ENCODE data around the gene TNFAIP8L3.
"Not testable (repeated sequence)": the region's sequence is repeated elsewhere in the genome, so short reads cannot be mapped to it uniquely, and the experiment has no call there.

Gene TNFAIP8L3

DNA sequence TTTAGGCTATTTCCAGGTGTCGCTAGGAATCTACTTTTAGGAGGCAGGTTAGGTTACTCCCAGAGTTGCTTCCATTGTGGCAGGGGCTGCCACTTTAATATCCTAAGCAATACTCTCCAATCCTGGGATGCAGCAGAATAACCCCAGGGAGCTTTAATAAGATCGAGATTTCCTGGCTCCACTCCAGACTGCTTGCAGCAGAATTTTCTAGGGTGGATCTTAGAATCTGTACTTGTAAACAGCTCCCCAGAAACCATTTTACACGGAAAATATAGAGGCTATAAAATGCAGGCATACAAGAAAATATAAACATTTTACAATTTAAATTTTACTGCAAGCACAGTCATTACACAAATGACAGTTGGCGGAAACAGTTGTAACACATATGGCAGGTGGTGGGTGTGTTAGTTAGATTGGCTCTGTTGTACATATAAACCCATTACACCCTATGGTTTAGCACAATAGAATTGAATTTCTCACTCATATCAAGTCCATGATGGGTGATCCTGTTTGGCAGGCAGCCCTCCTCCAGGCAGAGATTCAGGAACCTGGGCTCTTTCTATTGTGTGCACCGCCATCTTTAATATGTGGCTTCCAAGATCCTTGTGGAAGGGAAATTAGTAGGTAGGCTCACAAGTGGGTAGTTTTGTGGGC, 35.0 kb upstream of the TNFAIP8L3 start:
- no peak overlapping the region for H3K4me2 ChIP-seq (ENCODE audit: insufficient read depth, low read length, poor library complexity, severe bottlenecking)
- no peak overlapping the region for H4K91ac ChIP-seq (ENCODE audit: low read depth, low read length, poor library complexity)
- no peak overlapping the region for H3K18ac ChIP-seq (ENCODE audit: low read length)
- no peaks in the 10 kb centered on the region for H3K36me3 ChIP-seq (replicated peaks in 1 of 2; ENCODE audit: control insufficient read depth in 2 of 2, insufficient read depth in 2 of 2, low read length in 2 of 2)
- H3K4me1 ChIP-seq (ENCODE audit: control insufficient read depth in 2 of 2, insufficient read depth in 1 of 2, low read depth in 1 of 2, low read length in 2 of 2) = no peaks in the 10 kb centered on the region
- H3K9ac ChIP-seq (ENCODE audit: low read depth, low read length, poor library complexity) = no peak overlapping the region
- H4K8ac ChIP-seq (ENCODE audit: low read depth, low read length) = no peak overlapping the region
- no peak for DNase-seq (ENCODE audit: low spot score)
- H2AK5ac ChIP-seq (ENCODE audit: low read depth, low read length) = no peak overlapping the region
- H3K79me1 ChIP-seq (ENCODE audit: low read depth, low read length) = no peaks in the 10 kb centered on the region
- no peak overlapping the region for H3K14ac ChIP-seq (ENCODE audit: low read length)
- no peak overlapping the region for H2BK15ac ChIP-seq (ENCODE audit: low read length)
- WGBS, 2 donors (ENCODE audit: extremely low coverage in 2 of 2, insufficient read length in 2 of 2, insufficient replicate concordance in 1 of 2) = no CpG with 5 or more reads among the region's 5 CpGs
- no peaks in the 10 kb centered on the region for H3K9me3 ChIP-seq (replicated peaks in 1 of 2; ENCODE audit: control insufficient read depth in 2 of 2, insufficient read depth in 1 of 2, low read depth in 1 of 2, low read length in 2 of 2)
- no peak overlapping the region for H3K27ac ChIP-seq (replicated peaks; ENCODE audit: low read length)
- H3K23ac ChIP-seq (ENCODE audit: low read depth, low read length, poor library complexity) = no peak overlapping the region
- no peak overlapping the region for H3K4me3 ChIP-seq (ENCODE audit: low read length in 2 of 2)
- H2BK12ac ChIP-seq (ENCODE audit: low read length) = no peak overlapping the region
- H3K4ac ChIP-seq (ENCODE audit: low read length) = no peak overlapping the region
- H2BK120ac ChIP-seq (ENCODE audit: low read depth, low read length) = no peak overlapping the region
- H2AFZ ChIP-seq (ENCODE audit: low read length) = no peak overlapping the region
- H2BK5ac ChIP-seq (ENCODE audit: low read length) = no peak overlapping the region
- no peaks in the 10 kb centered on the region for H3K27me3 ChIP-seq (ENCODE audit: control insufficient read depth in 3 of 3, insufficient read depth in 3 of 3, low read depth in 1 of 3, low read length in 3 of 3)

DNA sequence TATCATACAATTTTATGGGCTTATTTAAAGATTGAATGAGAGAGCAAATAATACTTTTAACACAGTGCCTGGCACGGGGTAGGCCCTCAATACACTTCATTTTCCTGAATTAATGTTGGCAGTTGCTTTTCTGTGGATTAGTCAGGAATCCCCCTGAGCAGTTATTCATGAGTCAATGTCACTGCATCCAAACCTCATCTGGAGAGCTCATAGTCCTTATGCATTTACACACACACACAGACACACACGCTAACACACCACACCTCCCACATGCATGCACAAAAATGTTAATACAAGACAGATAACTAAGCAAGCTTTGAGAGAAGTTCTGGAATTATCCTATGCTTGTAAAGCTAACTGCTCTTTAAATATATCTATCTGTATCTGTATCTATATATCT, 34.0 kb upstream of the TNFAIP8L3 start:
- Histone ChIP-seq H3K27me3 (ENCODE audit: control insufficient read depth in 3 of 3, insufficient read depth in 3 of 3, low read depth in 1 of 3, low read length in 3 of 3) (no peaks in the 10 kb centered on the region), H2AK5ac (ENCODE audit: low read depth, low read length) (no peak overlapping the region), H2BK120ac (ENCODE audit: low read depth, low read length) (no peak overlapping the region), H3K79me1 (ENCODE audit: low read depth, low read length) (no peaks in the 10 kb centered on the region), H3K4me3 (ENCODE audit: low read length in 2 of 2) (no peak overlapping the region), H3K4me2 (ENCODE audit: insufficient read depth, low read length, poor library complexity, severe bottlenecking) (no peak overlapping the region), H3K9ac (ENCODE audit: low read depth, low read length, poor library complexity) (no peak overlapping the region), H3K36me3 (replicated peaks in 1 of 2; ENCODE audit: control insufficient read depth in 2 of 2, insufficient read depth in 2 of 2, low read length in 2 of 2) (no peaks in the 10 kb centered on the region), H2BK12ac (ENCODE audit: low read length) (no peak overlapping the region), H3K4me1 (ENCODE audit: control insufficient read depth in 2 of 2, insufficient read depth in 1 of 2, low read depth in 1 of 2, low read length in 2 of 2) (no peaks in the 10 kb centered on the region), H3K14ac (ENCODE audit: low read length) (no peak overlapping the region), H3K23ac (ENCODE audit: low read depth, low read length, poor library complexity) (no peak overlapping the region), H4K91ac (ENCODE audit: low read depth, low read length, poor library complexity) (no peak overlapping the region), H3K4ac (ENCODE audit: low read length) (no peak overlapping the region), H4K8ac (ENCODE audit: low read depth, low read length) (no peak overlapping the region), H3K18ac (ENCODE audit: low read length) (no peak overlapping the region), H2BK5ac (ENCODE audit: low read length) (no peak overlapping the region), H3K9me3 (replicated peaks in 1 of 2; ENCODE audit: control insufficient read depth in 2 of 2, insufficient read depth in 1 of 2, low read depth in 1 of 2, low read length in 2 of 2) (no peaks in the 10 kb centered on the region), H2AFZ (ENCODE audit: low read length) (no peak overlapping the region), H3K27ac (replicated peaks; ENCODE audit: low read length) (no peak overlapping the region), H2BK15ac (ENCODE audit: low read length) (no peak overlapping the region)
- no peak for DNase-seq (ENCODE audit: low spot score)
- no CpG with 5 or more reads among the region's 2 CpGs for WGBS, 2 donors (ENCODE audit: extremely low coverage in 2 of 2, insufficient read length in 2 of 2, insufficient replicate concordance in 1 of 2)

DNA sequence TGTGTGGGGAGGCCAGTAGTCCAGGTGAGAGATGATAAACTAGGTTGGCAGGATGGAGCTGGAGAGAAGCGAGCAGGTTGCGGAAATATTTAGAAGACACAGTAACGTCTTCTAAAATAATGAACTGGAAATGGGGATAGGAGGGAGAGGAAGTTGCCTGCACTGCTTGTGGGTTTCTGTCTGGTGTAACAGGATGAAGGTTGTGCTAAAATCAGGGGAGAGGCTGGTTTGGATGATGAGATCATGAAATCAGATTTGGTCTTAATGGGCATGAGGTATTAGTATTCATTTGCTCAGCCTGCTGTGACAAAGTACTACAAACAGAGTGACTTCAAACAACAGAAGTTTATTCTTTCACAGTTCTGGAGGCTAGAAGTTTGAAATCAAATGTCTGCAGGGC, 32.1 kb upstream of the TNFAIP8L3 start:
- H3K27me3 ChIP-seq (ENCODE audit: control insufficient read depth in 3 of 3, insufficient read depth in 3 of 3, low read depth in 1 of 3, low read length in 3 of 3) = no peaks in the 10 kb centered on the region
- no peak overlapping the region for H3K4ac ChIP-seq (ENCODE audit: low read length)
- no peaks in the 10 kb centered on the region for H3K79me1 ChIP-seq (ENCODE audit: low read depth, low read length)
- H3K18ac ChIP-seq (ENCODE audit: low read length) = no peak overlapping the region
- H3K4me2 ChIP-seq (ENCODE audit: insufficient read depth, low read length, poor library complexity, severe bottlenecking) = no peak overlapping the region
- no peak overlapping the region for H2BK120ac ChIP-seq (ENCODE audit: low read depth, low read length)
- H3K23ac ChIP-seq (ENCODE audit: low read depth, low read length, poor library complexity) = no peak overlapping the region
- no peak overlapping the region for H2BK12ac ChIP-seq (ENCODE audit: low read length)
- no peaks in the 10 kb centered on the region for H3K9me3 ChIP-seq (replicated peaks in 1 of 2; ENCODE audit: control insufficient read depth in 2 of 2, insufficient read depth in 1 of 2, low read depth in 1 of 2, low read length in 2 of 2)
- H3K14ac ChIP-seq (ENCODE audit: low read length) = no peak overlapping the region
- no peak overlapping the region for H3K4me3 ChIP-seq (ENCODE audit: low read length in 2 of 2)
- H2BK5ac ChIP-seq (ENCODE audit: low read length) = no peak overlapping the region
- no peak for DNase-seq (ENCODE audit: low spot score)
- H3K9ac ChIP-seq (ENCODE audit: low read depth, low read length, poor library complexity) = no peak overlapping the region
- H3K36me3 ChIP-seq (replicated peaks in 1 of 2; ENCODE audit: control insufficient read depth in 2 of 2, insufficient read depth in 2 of 2, low read length in 2 of 2) = no peaks in the 10 kb centered on the region
- H2BK15ac ChIP-seq (ENCODE audit: low read length) = no peak overlapping the region
- H2AFZ ChIP-seq (ENCODE audit: low read length) = no peak overlapping the region
- H3K4me1 ChIP-seq (ENCODE audit: control insufficient read depth in 2 of 2, insufficient read depth in 1 of 2, low read depth in 1 of 2, low read length in 2 of 2) = no peaks in the 10 kb centered on the region
- no peak overlapping the region for H4K91ac ChIP-seq (ENCODE audit: low read depth, low read length, poor library complexity)
- no peak overlapping the region for H4K8ac ChIP-seq (ENCODE audit: low read depth, low read length)
- no peak overlapping the region for H2AK5ac ChIP-seq (ENCODE audit: low read depth, low read length)
- no peak overlapping the region for H3K27ac ChIP-seq (replicated peaks; ENCODE audit: low read length)
- no CpG with 5 or more reads among the region's 3 CpGs for WGBS, 2 donors (ENCODE audit: extremely low coverage in 2 of 2, insufficient read length in 2 of 2, insufficient replicate concordance in 1 of 2)

DNA sequence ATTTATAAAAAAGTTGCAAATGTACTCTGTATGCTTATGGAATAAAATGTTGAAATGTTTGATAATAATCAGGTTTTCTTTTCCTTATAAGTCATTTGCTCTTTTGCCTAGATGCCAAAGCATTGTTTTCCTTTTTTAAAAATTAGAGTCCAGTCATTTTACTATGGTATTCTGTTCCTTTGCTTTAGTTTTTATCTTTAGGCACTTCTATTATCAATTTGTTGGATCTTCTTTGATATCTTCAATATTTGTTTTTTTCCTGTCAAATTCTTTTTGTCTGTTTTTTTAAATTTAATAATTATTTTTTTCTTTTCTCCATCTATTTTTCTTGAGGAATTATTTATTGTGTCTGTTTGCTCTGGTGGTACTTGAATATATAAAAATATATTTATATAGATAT, 28.3 kb upstream of the TNFAIP8L3 start:
- H3K27ac ChIP-seq (replicated peaks; ENCODE audit: low read length); H2AFZ ChIP-seq (ENCODE audit: low read length); DNase-seq (ENCODE audit: low spot score); H3K79me1 ChIP-seq (ENCODE audit: low read depth, low read length); H3K4ac ChIP-seq (ENCODE audit: low read length); H2BK5ac ChIP-seq (ENCODE audit: low read length); H3K23ac ChIP-seq (ENCODE audit: low read depth, low read length, poor library complexity); H2BK12ac ChIP-seq (ENCODE audit: low read length); H3K27me3 ChIP-seq (ENCODE audit: control insufficient read depth in 3 of 3, insufficient read depth in 3 of 3, low read depth in 1 of 3, low read length in 3 of 3); H3K9me3 ChIP-seq (replicated peaks in 1 of 2; ENCODE audit: control insufficient read depth in 2 of 2, insufficient read depth in 1 of 2, low read depth in 1 of 2, low read length in 2 of 2); H2BK120ac ChIP-seq (ENCODE audit: low read depth, low read length); H3K4me2 ChIP-seq (ENCODE audit: insufficient read depth, low read length, poor library complexity, severe bottlenecking); H2BK15ac ChIP-seq (ENCODE audit: low read length); H3K4me3 ChIP-seq (ENCODE audit: low read length in 2 of 2); H3K9ac ChIP-seq (ENCODE audit: low read depth, low read length, poor library complexity); H3K4me1 ChIP-seq (ENCODE audit: control insufficient read depth in 2 of 2, insufficient read depth in 1 of 2, low read depth in 1 of 2, low read length in 2 of 2); H3K36me3 ChIP-seq (replicated peaks in 1 of 2; ENCODE audit: control insufficient read depth in 2 of 2, insufficient read depth in 2 of 2, low read length in 2 of 2); H3K14ac ChIP-seq (ENCODE audit: low read length); H4K8ac ChIP-seq (ENCODE audit: low read depth, low read length); H3K18ac ChIP-seq (ENCODE audit: low read length); H2AK5ac ChIP-seq (ENCODE audit: low read depth, low read length); H4K91ac ChIP-seq (ENCODE audit: low read depth, low read length, poor library complexity): not testable (repeated sequence)

Data from neuronal stem cell (in vitro differentiated cells).